Measurements from ENCODE around the gene SLC38A10. TPM values are rescaled to one million over a fixed set of nuclear protein-coding genes. Genes with fewer than 3 reads are reported as not detected.
"Not testable (repeated sequence)": the region's sequence is repeated elsewhere in the genome, so short reads cannot be mapped to it uniquely, and the experiment has no call there.

SLC38A10 gene
- total and polyA plus RNA-seq, 2 experiments from 2014 or later, result 58.6 to 133 TPM

DNA sequence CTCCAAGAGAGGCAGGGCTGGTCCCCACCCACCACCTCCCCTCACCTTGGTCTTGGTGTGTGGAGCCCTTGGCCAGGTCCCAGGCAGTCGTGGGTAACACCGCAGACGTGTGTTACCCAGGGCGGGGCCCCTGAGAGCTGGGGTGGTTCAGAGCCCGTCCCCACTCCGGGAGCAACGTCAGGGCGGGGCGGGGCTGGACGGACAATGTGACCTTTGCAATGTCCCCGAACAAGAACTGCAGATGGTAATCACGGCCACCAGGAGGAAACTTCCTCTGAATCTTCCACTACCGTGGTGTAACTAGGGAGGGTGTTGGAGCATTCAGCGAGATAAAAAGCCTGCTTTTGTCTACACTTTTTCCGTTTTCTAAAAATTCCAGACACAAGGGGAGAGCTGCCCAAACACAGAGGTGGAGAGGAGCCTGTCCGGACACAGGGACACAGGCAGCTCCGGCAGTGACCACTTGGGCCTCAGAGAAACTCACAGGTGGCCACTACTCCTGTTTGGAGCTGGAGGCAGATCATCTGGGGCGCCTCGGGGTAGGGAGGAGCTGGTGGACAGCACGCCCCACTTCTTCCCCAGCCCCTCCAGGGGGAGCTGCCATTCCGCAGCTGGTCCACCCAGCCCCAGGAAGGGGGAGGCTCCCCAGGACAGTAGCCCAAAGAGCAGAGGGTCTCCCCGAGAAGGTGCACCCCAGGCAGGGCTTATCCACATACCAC is 14.2 kb upstream of the SLC38A10 start:
- Histone ChIP-seq H3K9me2 (ENCODE audit: insufficient read depth) (no peaks in the 10 kb centered on the region), H3K9ac (peak overlapping the region; percentile 48), H4K20me1 (ENCODE audit: insufficient read depth) (no peaks in the 10 kb centered on the region), H3K4me1 (ENCODE audit: insufficient read depth) (no peaks in the 10 kb centered on the region), H3K36me3 (ENCODE audit: low read depth) (no peaks in the 10 kb centered on the region), H3F3A (ENCODE audit: insufficient read depth) (no peaks in the 10 kb centered on the region), H3K4me2 (ENCODE audit: unreplicated experiment) (peak overlapping the region; percentile 65), H2AFZ (peak overlapping the region; percentile 80), H3K27me3 (replicated peaks; ENCODE audit: insufficient read depth) (peaks cover 10% of the 10 kb centered on the region; the same call in 1 of the 2 replicates), H3K4me3 (peak overlapping the region; percentile 28; the same call in 1 of the 2 replicates), H3K79me2 (ENCODE audit: insufficient read depth) (no peaks in the 10 kb centered on the region), H3K27ac (no peak overlapping the region), H3K9me3 (ENCODE audit: low read depth) (no peaks in the 10 kb centered on the region)
- peak; percentile 88 for DNase-seq
- TF ChIP-seq EZH2phosphoT487 (IDR thresholded peaks at IDR 0.05; ENCODE audit: insufficient read depth, low read depth) (no peak), EZH2 (IDR thresholded peaks at IDR 0.05; ENCODE audit: insufficient read depth, poor library complexity, severe bottlenecking) (no peak)
- WGBS, 2 experiments (ENCODE audit: low coverage in 1 of 2, low lambda C conversion rate in 2 of 2, missing lambda C conversion rate in 2 of 2), result 8% methylated on average over 22 of the region's 22 CpGs
- in situ Hi-C loops (cut with MboI), result no loop called here

DNA sequence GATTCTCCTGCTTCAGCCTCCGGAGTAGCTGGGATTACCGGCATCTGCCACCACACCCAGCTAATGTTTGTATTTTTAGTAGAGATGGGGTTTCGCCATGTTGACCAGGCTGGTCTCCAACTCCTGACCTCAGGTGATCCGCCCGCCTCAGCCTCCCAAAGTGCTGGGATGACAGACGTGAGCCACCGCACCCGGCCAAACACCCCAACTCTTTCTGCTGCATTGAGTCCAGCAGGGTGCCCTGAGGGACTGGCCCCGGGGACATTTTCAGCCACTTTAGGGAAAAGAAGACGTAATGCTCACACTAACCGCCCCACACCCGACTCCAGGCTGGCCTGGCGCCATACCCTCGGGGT is 13.7 kb upstream of the SLC38A10 start:
- peak overlapping the region; percentile 80 for H2AFZ ChIP-seq
- H3K9me3 ChIP-seq (ENCODE audit: low read depth); H3K36me3 ChIP-seq (ENCODE audit: low read depth); H3K27ac ChIP-seq; H3K27me3 ChIP-seq (replicated peaks; ENCODE audit: insufficient read depth); H3K79me2 ChIP-seq (ENCODE audit: insufficient read depth); H3K4me1 ChIP-seq (ENCODE audit: insufficient read depth); H3F3A ChIP-seq (ENCODE audit: insufficient read depth); H4K20me1 ChIP-seq (ENCODE audit: insufficient read depth); DNase-seq; in situ Hi-C loops (cut with MboI); H3K9me2 ChIP-seq (ENCODE audit: insufficient read depth): not testable (repeated sequence)
- peak overlapping the region; percentile 65 for H3K4me2 ChIP-seq (ENCODE audit: unreplicated experiment)
- 66 to 68% methylated on average over 14 of the region's 14 CpGs for WGBS, 2 experiments (ENCODE audit: low coverage in 1 of 2, low lambda C conversion rate in 2 of 2, missing lambda C conversion rate in 2 of 2)
- H3K9ac ChIP-seq, result peak overlapping the region; percentile 48
- H3K4me3 ChIP-seq, result 0 out of 2 replicates have a peak overlapping the region, but pooled peaks have one; percentile 28

DNA sequence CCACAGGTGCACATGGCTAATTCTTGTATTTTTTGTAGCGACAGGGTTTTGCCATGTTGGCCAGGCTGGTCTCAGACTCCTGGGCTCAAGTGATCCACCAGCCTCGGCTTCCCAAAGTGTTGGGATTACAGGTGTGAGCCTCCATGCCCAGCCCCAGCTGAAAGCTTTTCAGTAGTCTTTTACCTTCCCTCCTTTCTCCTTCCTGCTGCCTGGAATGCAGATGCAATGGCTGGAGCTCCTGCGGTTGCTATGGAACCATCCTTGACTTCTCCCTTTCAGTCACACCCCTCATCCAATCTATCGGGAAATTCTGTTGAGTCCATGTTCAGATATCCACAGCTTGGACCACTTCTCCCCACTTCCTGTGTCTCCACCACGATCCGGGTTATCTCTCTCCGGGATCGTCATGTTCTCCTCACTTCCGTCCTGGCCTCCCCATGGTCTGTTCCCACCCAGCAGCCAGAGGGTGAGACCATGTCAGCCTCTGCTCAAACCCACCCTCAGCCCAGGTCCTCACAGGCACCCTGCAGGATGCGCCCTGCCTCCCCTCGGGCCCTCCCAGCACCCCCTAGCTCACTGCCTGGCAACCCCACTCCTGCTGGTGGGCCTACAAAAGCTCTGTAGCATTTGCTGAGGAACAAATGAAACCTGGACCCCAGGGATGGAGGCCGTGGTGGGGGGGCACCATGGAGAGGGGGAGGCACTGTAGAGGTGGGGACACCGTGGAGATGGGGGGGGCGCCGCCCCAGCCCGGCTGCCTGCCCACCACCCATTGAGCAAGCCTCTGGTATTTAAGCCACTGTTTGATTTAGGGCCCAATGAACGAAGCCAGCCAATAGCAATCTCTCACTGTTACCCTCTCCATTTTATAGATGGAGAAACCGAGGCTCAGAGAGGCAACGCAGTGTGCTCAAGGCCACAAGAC is 12.8 kb upstream of the SLC38A10 start:
- H2AFZ ChIP-seq, result no peak overlapping the region
- in situ Hi-C loops (cut with MboI), result no loop called here
- no peaks in the 10 kb centered on the region for H3K27me3 ChIP-seq (replicated peaks; ENCODE audit: insufficient read depth)
- H3K4me1 ChIP-seq (ENCODE audit: insufficient read depth), result no peaks in the 10 kb centered on the region
- H3K9me2 ChIP-seq (ENCODE audit: insufficient read depth), result no peaks in the 10 kb centered on the region
- H4K20me1 ChIP-seq (ENCODE audit: insufficient read depth), result no peaks in the 10 kb centered on the region
- no peaks in the 10 kb centered on the region for H3K36me3 ChIP-seq (ENCODE audit: low read depth)
- no peaks in the 10 kb centered on the region for H3F3A ChIP-seq (ENCODE audit: insufficient read depth)
- no peak overlapping the region for H3K27ac ChIP-seq
- WGBS, 2 experiments (ENCODE audit: low coverage in 1 of 2, low lambda C conversion rate in 2 of 2, missing lambda C conversion rate in 2 of 2), result 89 to 91% methylated on average over 15 to 19 of the region's 19 CpGs
- H3K79me2 ChIP-seq (ENCODE audit: insufficient read depth), result no peaks in the 10 kb centered on the region
- H3K9ac ChIP-seq, result no peak overlapping the region
- H3K4me3 ChIP-seq, result no peak overlapping the region
- TF ChIP-seq EZH2 (IDR thresholded peaks at IDR 0.05; ENCODE audit: insufficient read depth, poor library complexity, severe bottlenecking) (no peak), EZH2phosphoT487 (IDR thresholded peaks at IDR 0.05; ENCODE audit: insufficient read depth, low read depth) (no peak)
- no peak for DNase-seq
- H3K9me3 ChIP-seq (ENCODE audit: low read depth), result no peaks in the 10 kb centered on the region
- no peak overlapping the region for H3K4me2 ChIP-seq (ENCODE audit: unreplicated experiment)

DNA sequence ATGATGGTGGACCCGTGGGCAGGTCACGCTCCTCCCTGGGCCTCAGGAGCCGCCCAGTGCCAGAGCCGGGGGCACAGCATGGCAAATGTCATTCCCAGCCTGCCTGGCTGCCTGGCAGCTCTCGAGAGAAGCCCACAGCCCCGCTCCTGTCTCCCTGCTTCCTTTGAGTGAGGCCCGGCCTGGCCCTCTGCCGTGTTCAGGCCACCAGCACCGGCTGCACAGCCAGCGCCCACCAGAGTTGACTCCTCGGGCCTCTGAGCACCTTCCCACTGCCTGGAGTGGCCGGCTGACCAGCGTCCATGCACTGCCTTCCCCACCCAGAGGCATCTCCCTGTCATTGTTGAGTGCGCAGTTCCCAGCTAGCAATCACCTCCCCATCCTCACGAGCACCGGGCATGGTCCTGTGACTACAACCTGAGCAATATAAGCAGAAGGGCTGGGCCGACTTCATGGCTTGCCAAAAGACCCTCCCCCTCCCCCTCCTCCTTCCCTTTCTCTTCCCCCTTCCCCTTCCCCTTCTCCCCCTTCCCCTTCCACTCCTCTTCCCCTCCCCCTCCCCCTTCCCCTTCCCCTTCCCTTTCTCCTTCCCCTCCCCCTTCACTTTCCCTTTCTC is 11.9 kb upstream of the SLC38A10 start:
- no peak overlapping the region for H3K4me3 ChIP-seq
- no peaks in the 10 kb centered on the region for H3K9me2 ChIP-seq (ENCODE audit: insufficient read depth)
- no peak overlapping the region for H2AFZ ChIP-seq
- no peaks in the 10 kb centered on the region for H3K36me3 ChIP-seq (ENCODE audit: low read depth)
- no peak overlapping the region for H3K4me2 ChIP-seq (ENCODE audit: unreplicated experiment)
- no peaks in the 10 kb centered on the region for H3K9me3 ChIP-seq (ENCODE audit: low read depth)
- H3K27ac ChIP-seq, result no peak overlapping the region
- H4K20me1 ChIP-seq (ENCODE audit: insufficient read depth), result no peaks in the 10 kb centered on the region
- WGBS, 2 experiments (ENCODE audit: low coverage in 1 of 2, low lambda C conversion rate in 2 of 2, missing lambda C conversion rate in 2 of 2), result 83 to 91% methylated on average over 15 to 17 of the region's 17 CpGs
- no peak for DNase-seq
- in situ Hi-C loops (cut with MboI), result no loop called here
- H3K27me3 ChIP-seq (replicated peaks; ENCODE audit: insufficient read depth), result no peaks in the 10 kb centered on the region
- no peaks in the 10 kb centered on the region for H3F3A ChIP-seq (ENCODE audit: insufficient read depth)
- TF ChIP-seq EZH2 (IDR thresholded peaks at IDR 0.05; ENCODE audit: insufficient read depth, poor library complexity, severe bottlenecking) (no peak), EZH2phosphoT487 (IDR thresholded peaks at IDR 0.05; ENCODE audit: insufficient read depth, low read depth) (no peak)
- no peaks in the 10 kb centered on the region for H3K4me1 ChIP-seq (ENCODE audit: insufficient read depth)
- no peak overlapping the region for H3K9ac ChIP-seq
- H3K79me2 ChIP-seq (ENCODE audit: insufficient read depth), result no peaks in the 10 kb centered on the region
